ENCODE results near the gene RETREG1.

RETREG1 gene

DNA sequence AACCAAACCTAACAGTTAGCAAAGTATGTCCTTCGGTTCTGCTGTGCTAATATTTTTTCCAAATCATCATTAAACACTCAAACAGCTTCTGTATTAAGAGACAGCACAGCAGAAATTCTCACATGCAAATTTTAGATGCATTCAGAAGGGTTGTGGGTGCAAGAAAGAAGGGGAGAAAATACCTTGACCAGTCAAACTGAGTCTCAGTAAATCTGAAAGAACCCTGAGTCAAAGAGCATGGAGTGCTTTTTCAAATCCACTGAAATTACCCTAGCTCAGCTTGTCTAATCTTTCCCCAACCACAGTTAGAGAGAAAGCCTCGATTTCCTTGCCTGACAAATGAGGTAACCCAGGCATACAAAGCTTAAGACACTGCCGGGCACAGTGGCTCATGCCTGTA, 55.1 kb downstream of the RETREG1 start:
- no peak for TF ChIP-seq CTCF (IDR thresholded peaks at IDR 0.05; ENCODE audit: control insufficient read depth, insufficient read depth, low read depth, low read length, missing control alignments)
- H3K4me3 ChIP-seq (ENCODE audit: control insufficient read depth, low read depth, low read length) = no peak overlapping the region
- no peak for DNase-seq (ENCODE audit: low read depth)

- no peak for TF ChIP-seq CTCF (IDR thresholded peaks at IDR 0.05; ENCODE audit: control insufficient read depth, insufficient read depth, low read depth, low read length, missing control alignments)
- DNase-seq (ENCODE audit: low read depth) = no peak
- no peak overlapping the region for H3K4me3 ChIP-seq (ENCODE audit: control insufficient read depth, low read depth, low read length)
These were observed 57.1 kb downstream of the RETREG1 start for GRCh38 chr5:16559702-16560101.

GRCh38 chr5:16558984-16559629, 57.7 kb downstream of the RETREG1 start:
- no peak for DNase-seq (ENCODE audit: low read depth)
- no peak for TF ChIP-seq CTCF (IDR thresholded peaks at IDR 0.05; ENCODE audit: control insufficient read depth, insufficient read depth, low read depth, low read length, missing control alignments)
- no peak overlapping the region for H3K4me3 ChIP-seq (ENCODE audit: control insufficient read depth, low read depth, low read length)

GRCh38 chr5:16557477-16557876, 59.3 kb downstream of the RETREG1 start:
- H3K4me3 ChIP-seq (ENCODE audit: control insufficient read depth, low read depth, low read length) = no peak overlapping the region
- no peak for TF ChIP-seq CTCF (IDR thresholded peaks at IDR 0.05; ENCODE audit: control insufficient read depth, insufficient read depth, low read depth, low read length, missing control alignments)
- DNase-seq (ENCODE audit: low read depth) = no peak

GRCh38 chr5:16554110-16554509, 62.7 kb downstream of the RETREG1 start:
- DNase-seq (ENCODE audit: low read depth) = no peak
- H3K4me3 ChIP-seq (ENCODE audit: control insufficient read depth, low read depth, low read length) = no peak overlapping the region
- TF ChIP-seq CTCF (IDR thresholded peaks at IDR 0.05; ENCODE audit: control insufficient read depth, insufficient read depth, low read depth, low read length, missing control alignments) = no peak

DNA sequence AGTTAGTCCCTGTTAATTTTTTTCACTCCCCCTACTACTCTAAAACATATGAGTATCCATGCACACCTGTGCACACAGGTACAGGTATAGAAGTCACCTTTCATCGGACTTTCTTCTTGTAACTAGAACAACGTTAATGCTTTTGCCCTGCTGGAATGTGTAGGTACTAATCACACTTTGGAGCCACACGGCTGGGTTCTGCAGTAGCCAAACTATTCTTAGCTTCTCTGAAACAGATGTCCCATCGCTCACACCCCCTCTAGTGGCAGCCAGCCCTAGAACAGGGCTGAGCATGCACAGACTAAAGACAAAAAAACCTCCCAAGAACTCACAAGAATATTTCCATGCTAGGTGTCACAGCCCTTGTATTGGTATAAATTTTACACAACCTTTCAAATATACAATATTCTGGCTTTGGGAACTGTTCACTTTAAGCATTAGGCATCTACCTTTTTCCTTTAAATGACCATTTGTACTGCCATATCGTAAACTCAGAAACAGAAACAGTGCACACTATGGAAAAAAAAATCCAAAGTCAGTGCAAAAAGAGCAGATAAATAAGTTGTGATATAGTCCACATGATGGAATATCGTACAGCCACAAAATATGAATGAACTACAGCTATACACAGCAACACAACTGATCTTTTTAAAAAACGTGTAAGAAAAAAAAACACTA, 64.0 kb downstream of the RETREG1 start:
- TF ChIP-seq CTCF (IDR thresholded peaks at IDR 0.05; ENCODE audit: control insufficient read depth, insufficient read depth, low read depth, low read length, missing control alignments) = peak; percentile 97
- H3K4me3 ChIP-seq (ENCODE audit: control insufficient read depth, low read depth, low read length) = no peak overlapping the region
- DNase-seq (ENCODE audit: low read depth) = no peak
